Measurements from ENCODE around the gene FARSB.
A peak's percentile ranks its signal among the peaks of the same experiment; 100 is the strongest.

The FARSB gene

DNA sequence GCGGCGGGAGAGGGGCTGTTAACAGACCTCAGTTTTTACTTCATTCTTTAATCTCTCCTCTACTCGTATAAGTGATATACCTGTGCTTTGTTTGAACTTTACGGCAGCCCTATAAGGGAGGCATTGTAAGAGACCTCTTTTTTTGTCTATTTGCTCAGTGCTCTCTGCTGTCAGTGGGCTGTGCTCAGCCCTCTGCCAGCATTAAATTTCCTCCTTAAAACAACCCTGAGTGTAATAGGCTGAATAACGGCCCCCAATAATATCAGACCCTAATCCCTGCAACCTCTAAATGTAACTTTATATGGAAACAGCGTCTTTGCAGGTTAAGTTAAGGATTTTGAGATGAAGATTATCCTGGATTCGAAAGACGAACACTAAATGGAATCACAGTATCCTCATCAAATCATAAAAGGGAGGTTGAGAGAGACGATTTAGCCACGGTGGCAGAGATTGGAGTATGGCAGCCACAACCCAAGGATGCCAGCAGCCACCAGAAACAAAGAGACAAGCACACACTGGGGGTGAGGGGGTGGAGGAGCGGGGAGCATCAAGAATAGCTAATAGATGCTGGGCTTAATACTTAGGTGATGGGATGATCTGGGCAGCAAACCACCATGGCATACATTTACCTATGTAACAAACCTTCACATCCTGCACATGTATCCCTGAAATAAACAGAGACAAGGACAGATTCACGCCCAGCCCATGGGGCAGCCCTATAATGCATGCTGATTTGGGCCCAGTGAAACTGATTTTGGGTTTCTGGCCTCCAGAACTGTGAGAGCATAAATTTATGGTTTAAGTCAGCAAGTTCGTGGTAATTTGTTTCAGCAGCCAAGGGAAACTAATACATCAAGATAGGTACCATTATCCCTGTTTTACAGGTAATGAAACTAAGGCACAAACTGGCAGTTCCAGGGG is 894 bp upstream of the FARSB start:
- no peak for DNase-seq

- DNase-seq: peak; percentile 37
Measured at GRCh38 chr2:222653280-222653679, 2.6 kb downstream of the FARSB start.

GRCh38 chr2:222652491-222653255 is 3.2 kb downstream of the FARSB start:
- no peak for DNase-seq

GRCh38 chr2:222651718-222652418 is 4.0 kb downstream of the FARSB start:
- DNase-seq: no peak

- DNase-seq: no peak
Measured at GRCh38 chr2:222649801-222650200, 6.1 kb downstream of the FARSB start.

DNA sequence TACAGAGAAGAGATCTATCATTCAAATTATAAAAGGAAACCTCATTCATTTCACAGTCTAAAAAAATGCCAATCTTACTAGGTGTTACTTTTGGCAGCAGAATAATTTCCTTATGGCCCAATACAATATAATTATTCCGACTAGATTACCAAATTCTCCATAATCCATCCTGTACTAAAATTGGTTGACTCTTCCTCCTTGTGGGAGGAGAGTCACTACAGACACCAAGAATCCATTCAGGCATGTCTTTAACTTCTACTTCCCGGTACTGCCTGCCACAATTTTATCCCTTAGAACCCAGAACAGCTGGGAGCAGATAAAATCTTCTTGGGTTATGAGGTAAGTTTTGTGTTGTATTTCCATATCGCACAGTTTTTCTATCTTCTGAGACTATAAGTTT is 9.9 kb downstream of the FARSB start:
- no peak for DNase-seq

DNA sequence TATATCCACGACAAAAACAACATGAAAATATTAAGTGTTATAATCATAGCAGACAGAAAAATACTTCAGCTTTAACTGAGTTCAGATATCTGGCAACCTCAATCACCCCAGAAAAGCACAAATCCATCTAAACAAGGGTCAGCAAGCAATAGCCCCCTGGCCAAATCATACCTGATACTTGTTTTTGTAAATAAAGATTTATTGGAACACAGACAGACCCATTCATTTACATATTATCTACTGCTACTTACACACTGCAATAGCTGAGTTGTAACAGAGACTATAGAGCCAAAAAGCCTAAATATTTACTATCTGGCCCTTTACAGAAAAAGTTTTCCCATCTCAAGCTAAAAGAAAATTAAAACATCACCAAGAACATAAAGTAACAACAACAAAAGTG is 12.8 kb downstream of the FARSB start:
- no peak for DNase-seq

DNA sequence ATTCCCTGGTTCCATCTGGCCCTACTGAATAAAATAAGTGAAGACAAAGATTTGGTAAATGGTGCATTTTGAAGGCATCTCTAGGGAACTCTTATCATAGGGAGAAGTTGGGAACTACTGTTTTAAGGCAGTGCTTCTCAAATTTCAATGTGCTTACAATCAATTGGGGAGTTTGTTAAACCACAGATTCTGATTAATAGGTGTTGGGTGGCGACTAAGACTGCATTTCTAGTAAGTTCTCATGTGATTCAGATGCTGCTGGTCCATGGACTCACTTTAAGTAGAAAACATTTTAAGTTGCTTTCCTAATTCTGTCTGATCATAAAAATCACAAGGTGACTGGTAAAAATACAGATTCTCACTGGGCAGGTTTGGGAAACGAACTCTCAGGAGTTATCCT is 14.6 kb downstream of the FARSB start:
- DNase-seq: no peak

DNA sequence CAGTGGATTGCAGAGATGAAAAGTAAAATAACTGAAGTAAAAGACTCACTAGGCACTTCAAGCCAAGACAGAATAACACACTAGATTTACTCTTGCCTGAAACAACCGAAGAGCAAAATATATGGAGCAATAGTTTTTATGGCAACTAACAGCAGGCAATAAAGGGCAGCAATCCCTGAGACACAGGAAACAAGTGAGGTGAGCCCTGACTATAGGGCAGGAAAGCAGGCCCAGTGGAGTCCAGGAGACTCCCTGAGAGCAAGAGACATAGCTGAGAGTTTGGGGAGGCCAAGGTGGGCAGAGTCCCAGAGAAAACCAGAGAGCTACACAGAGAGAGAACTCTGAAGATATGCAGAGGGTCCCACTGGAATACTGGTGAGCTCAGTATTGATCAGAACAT is 18.8 kb downstream of the FARSB start:
- DNase-seq: no peak

DNA sequence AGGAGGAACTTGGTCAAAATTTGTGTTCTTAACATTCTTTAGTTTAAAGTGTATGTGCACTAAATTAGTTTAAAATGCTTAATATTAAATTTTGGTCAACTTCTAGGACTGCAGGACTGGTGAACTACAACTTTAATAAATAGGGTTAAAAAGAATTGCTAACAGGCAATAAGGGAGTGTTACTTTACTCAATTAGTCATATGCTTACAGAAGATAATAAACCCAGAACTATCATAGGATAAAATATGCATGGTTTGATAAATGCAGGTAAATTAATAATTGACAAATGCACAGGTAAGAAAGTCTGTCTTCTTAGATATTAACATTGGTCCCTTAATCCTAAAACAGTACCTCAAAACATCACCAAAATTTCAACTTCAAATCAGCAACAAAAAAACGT is 20.6 kb downstream of the FARSB start:
- DNase-seq: no peak

GRCh38 chr2:222627764-222628163 is 28.1 kb downstream of the FARSB start:
- DNase-seq: no peak

DNA sequence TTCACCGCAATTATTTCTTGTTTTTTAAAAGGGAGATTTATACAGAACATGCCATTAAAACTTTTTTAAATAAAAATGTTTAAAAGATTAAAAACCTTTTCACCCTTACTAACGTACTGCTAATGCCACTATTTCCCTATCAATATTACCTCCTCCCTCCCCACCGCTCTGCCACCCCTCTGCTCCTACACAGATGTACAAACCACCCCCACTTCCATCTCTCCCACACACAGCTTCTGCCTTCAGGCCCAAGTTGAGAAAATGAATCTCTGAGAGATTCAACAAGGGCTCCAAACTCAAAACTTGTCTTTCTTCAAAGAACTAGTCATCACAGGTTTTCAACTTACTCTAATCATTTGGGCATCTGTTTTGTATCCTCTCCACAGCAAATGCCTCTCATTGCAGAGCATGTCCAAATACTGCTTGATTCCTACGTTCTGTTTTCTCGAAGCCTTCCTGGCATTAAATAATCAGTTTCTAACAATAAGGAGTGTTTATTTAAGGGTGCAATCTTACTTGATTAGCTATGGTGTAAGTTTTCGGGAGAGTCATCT is 32.1 kb downstream of the FARSB start:
- no peak for DNase-seq

DNA sequence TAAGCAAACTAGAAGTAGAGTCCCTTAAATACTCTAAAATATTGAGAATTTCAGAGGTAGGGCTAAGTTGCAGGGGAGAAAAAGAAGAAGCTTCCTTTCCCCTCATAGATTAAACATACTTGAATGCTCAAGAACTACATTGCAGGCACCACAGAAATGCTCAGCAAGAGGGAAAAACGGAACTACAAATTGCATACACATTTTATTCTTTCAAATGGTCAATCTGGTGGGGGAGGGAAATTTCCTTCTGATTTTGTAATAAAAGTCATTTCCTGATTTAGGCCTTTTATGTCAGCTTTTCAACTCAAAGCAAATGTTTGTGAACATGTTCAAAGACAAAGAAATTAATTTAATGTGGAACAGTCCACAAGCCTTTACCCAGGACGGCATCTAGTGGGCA is 33.0 kb downstream of the FARSB start:
- no peak for DNase-seq

- no peak for DNase-seq
Measured at GRCh38 chr2:222621893-222622292, 34.0 kb downstream of the FARSB start.

DNA sequence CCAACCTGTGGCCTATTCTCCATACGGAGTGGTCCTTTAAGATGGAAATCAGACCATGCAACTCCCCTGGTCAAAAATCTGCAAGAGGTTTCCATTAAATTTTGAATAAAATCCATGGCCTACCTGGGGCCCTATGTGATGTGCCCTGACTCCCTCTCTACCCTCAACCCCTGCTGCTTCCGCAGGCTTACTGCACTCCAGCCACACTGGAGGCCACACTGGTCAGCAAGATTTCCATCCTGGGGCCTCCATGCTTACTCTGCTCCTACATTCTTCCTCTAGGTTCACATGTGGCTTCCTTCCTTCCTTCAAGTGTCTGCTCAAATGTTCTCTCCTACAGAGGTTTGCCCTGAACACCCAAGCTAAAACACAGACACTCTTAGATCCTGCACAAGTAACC is 40.6 kb downstream of the FARSB start:
- DNase-seq: no peak

GRCh38 chr2:222613715-222614331 is 42.1 kb downstream of the FARSB start:
- DNase-seq: peak; percentile 20

DNA sequence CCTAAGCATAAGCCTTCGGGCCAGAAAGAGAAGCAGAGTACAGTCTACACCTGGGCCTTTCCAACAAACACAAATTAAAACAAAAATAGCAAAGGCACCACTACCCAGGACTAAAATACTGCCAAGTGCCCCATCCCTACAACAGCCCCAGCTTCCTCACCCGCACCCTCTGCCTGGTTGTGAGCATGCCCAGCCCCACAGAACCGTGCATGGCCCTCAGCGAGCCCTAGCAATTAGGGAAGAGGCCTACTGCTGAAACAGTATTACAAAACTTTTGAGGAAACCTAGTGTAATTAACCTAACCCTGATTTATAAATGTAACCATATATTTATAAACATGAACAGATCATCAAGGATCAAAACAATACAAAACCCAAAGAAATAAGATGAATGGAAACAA is 44.2 kb downstream of the FARSB start:
- no peak for DNase-seq

DNA sequence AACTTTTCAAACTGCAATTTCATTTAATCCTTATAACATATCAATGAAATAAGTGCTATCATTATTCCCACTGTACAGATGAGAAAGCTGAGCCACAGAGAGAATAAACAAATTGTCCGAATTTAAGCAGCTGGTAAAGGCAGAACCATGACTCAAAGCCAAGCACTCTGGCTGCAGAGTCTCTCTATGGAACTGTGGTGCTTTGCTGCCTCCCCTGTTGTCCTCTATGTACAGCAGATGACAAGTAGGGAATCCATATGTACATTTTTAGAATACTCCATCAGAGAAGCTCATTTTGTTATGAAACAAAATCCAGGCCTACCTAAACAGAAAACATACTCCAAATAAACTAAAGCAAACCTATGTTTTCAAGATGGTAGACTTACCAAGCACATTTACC is 45.1 kb downstream of the FARSB start:
- DNase-seq: no peak

DNA sequence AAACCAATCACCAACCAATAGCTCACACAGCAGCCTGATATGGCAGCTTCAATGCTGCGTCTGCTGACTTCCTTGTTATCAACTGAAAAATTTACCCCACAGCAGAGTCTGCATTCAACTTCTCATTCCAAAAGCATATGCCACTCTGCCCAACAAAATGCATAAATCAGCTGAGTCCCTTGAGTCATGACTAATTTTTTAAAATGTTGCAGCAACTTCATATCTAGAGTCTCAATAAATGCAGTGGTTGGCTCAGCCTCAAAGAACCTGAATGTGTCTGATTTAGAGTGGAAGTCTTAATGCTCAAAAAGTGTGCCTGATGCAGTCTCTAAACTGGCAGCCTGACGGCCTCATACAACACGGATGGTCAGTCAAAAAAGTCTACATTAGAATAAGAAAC is 46.5 kb downstream of the FARSB start:
- no peak for DNase-seq

GRCh38 chr2:222608081-222608480 is 47.8 kb downstream of the FARSB start:
- DNase-seq: no peak

DNA sequence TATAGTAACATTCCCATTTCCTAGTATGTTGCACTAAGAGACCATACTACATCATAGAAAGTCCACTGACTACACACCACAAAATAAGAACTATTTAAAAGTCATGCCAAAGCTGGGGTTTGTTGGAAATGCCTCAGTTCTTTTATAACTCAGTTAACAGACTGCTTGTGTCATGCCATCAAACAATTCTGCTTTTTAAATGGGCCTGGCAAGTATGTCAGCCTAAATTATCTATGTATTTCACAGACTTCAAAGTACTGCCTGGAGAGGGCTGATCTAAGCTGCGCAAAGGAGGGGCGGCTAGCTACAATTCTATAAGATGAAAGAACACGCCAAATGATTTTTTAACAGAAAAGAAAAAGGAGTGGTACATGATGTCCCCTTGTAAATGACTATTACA is 49.6 kb downstream of the FARSB start:
- no peak for DNase-seq

- DNase-seq: no peak
Measured at GRCh38 chr2:222604749-222605515, 51.0 kb downstream of the FARSB start.

Measured in RPMI8226 (cell line).